Measurements from ENCODE around the gene GSDME. TPM values are rescaled to one million over a fixed set of nuclear protein-coding genes. Genes with fewer than 3 reads are reported as not detected.
A peak's percentile ranks its signal among the peaks of the same experiment; 100 is the strongest.

GSDME gene
- total RNA-seq, 1 donor from 2014 or later, result 27.7 TPM

DNA sequence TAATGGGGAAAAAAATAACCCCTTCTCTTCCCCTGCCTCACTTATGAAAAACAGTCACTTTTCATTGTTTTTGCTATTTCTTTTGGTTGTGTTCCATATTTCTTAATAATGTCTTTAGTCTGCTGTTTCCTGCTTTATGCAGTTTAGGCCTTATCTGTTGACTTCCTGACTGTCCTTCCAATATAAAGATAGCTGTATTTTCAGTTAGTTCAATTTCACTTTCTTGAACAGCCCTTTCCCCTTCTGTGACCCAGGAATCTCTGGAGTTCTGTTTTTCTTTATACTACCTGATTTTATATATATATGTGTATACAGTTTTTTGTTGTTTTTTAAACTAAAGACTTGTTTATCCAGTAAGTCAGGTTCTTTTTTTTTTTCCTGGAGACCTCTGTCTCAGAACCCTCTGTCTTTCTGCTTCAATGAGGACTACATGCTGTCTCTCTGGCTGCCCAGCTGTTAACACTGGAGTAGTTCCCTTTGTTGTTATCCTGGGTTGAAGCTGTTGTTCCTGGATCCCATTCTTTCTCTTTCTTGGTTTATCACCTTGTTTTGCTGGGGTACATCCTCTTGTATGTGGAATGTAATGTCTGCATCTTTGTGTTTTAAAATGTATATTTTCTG lies 87.2 kb downstream of the GSDME start:
- Mint-ChIP-seq H3K36me3 (ENCODE audit: low read depth, unreplicated experiment) (no peaks in the 10 kb centered on the region), H3K4me1 (ENCODE audit: low read depth, unreplicated experiment) (peaks cover 5% of the 10 kb centered on the region), H3K4me3 (ENCODE audit: unreplicated experiment) (no peak overlapping the region), H3K27me3 (ENCODE audit: low read depth, unreplicated experiment) (no peaks in the 10 kb centered on the region), H3K9me3 (ENCODE audit: unreplicated experiment) (no peaks in the 10 kb centered on the region), H3K27ac (ENCODE audit: unreplicated experiment) (no peak overlapping the region)
- FAIRE-seq (no peak), DNase-seq (ENCODE audit: low read depth) (no peak)
- Histone ChIP-seq H3K4me3 (ENCODE audit: insufficient read depth, low read depth, low read length) (no peak overlapping the region), H3K4me1 (ENCODE audit: insufficient read depth, low read length) (no peaks in the 10 kb centered on the region), H3K79me2 (ENCODE audit: insufficient read depth, low read length) (no peaks in the 10 kb centered on the region), H3K9ac (ENCODE audit: low read length) (no peak overlapping the region), H3K27ac (ENCODE audit: low read depth, low read length) (no peak overlapping the region), H2AFZ (ENCODE audit: low read depth, low read length) (no peak overlapping the region), H3K4me2 (ENCODE audit: low read length) (no peak overlapping the region), H3K9me3 (ENCODE audit: insufficient read depth, low read depth, low read length) (no peaks in the 10 kb centered on the region), H4K20me1 (ENCODE audit: insufficient read depth, low read length) (no peaks in the 10 kb centered on the region), H3K36me3 (ENCODE audit: insufficient read depth, low read length) (no peaks in the 10 kb centered on the region), H3K27me3 (ENCODE audit: insufficient read depth, low read length) (no peaks in the 10 kb centered on the region)
- TF ChIP-seq CTCF (IDR thresholded peaks at IDR 0.05; ENCODE audit: insufficient read depth, low read depth, low read length) (no peak), EZH2 (IDR thresholded peaks at IDR 0.05; ENCODE audit: insufficient read depth, low read length) (no peak)

- Mint-ChIP-seq H3K4me3 (ENCODE audit: unreplicated experiment) (no peak overlapping the region), H3K36me3 (ENCODE audit: low read depth, unreplicated experiment) (no peaks in the 10 kb centered on the region), H3K27me3 (ENCODE audit: low read depth, unreplicated experiment) (no peaks in the 10 kb centered on the region), H3K9me3 (ENCODE audit: unreplicated experiment) (no peaks in the 10 kb centered on the region), H3K27ac (ENCODE audit: unreplicated experiment) (no peak overlapping the region), H3K4me1 (ENCODE audit: low read depth, unreplicated experiment) (peaks cover 5% of the 10 kb centered on the region)
- H2AFZ ChIP-seq (ENCODE audit: low read depth, low read length), result no peak overlapping the region
- H3K36me3 ChIP-seq (ENCODE audit: insufficient read depth, low read length), result no peaks in the 10 kb centered on the region
- H4K20me1 ChIP-seq (ENCODE audit: insufficient read depth, low read length), result no peaks in the 10 kb centered on the region
- H3K4me3 ChIP-seq (ENCODE audit: insufficient read depth, low read depth, low read length), result no peak overlapping the region
- H3K4me2 ChIP-seq (ENCODE audit: low read length), result no peak overlapping the region
- no peak for TF ChIP-seq CTCF (IDR thresholded peaks at IDR 0.05; ENCODE audit: insufficient read depth, low read depth, low read length)
- TF ChIP-seq EZH2 (IDR thresholded peaks at IDR 0.05; ENCODE audit: insufficient read depth, low read length), result no peak
- no peak overlapping the region for H3K9ac ChIP-seq (ENCODE audit: low read length)
- H3K79me2 ChIP-seq (ENCODE audit: insufficient read depth, low read length), result no peaks in the 10 kb centered on the region
- no peaks in the 10 kb centered on the region for H3K4me1 ChIP-seq (ENCODE audit: insufficient read depth, low read length)
- no peaks in the 10 kb centered on the region for H3K27me3 ChIP-seq (ENCODE audit: insufficient read depth, low read length)
- no peak for FAIRE-seq
- no peaks in the 10 kb centered on the region for H3K9me3 ChIP-seq (ENCODE audit: insufficient read depth, low read depth, low read length)
- no peak overlapping the region for H3K27ac ChIP-seq (ENCODE audit: low read depth, low read length)
- peak; percentile 17 for DNase-seq (ENCODE audit: low read depth)
These were observed 88.2 kb downstream of the GSDME start for GRCh38 chr7:24668927-24669635.

Measured in astrocyte (in vitro differentiated cells and primary cell).